K562 (cell line): ENCODE measurements around the gene KIAA2012. TPM values are rescaled to one million over a fixed set of nuclear protein-coding genes. Genes with fewer than 3 reads are reported as not detected.

Experiments used
- BHLHE40 ChIP-seq: IDR thresholded peaks from 2 replicates; pipeline ENCODE4 v1.6.1; 2011; ENCODE audit warnings: low read length, improper control_type of control experiment
- CC2D1A ChIP-seq: fragments of 450-650 bp; IDR thresholded peaks from 2 replicates; pipeline ENCODE4 v1.6.1; 2017; ENCODE audit warnings: mild to moderate bottlenecking
- GABPB2 ChIP-seq: fragments of 250-450 bp; sonication (Bioruptor Pico); conservative IDR thresholded peaks from 2 replicates; pipeline ENCODE4 v1.5.1; 2021; ENCODE audit warnings: mild to moderate bottlenecking
- HDAC2 ChIP-seq: fragments of 450-650 bp; IDR thresholded peaks from 2 replicates; pipeline ENCODE4 v1.6.1; 2016; ENCODE audit warnings: mild to moderate bottlenecking
- JUND ChIP-seq, 2 experiments: IDR thresholded peaks; 2 replicates in 1 of 2; 3 replicates in 1 of 2; pipeline ENCODE4 v1.6.1; 2011; ENCODE audit warnings: borderline replicate concordance in 2 of 2, low read depth in 2 of 2, low read length in 2 of 2, improper control_type of control experiment in 1 of 2, missing biosample characterization in 1 of 2, missing genetic modification characterization in 1 of 2, missing genetic modification reagents in 1 of 2
- NFIC ChIP-seq: fragments of 450-650 bp; IDR thresholded peaks from 2 replicates; pipeline ENCODE4 v1.6.1; 2017; ENCODE audit warnings: mild to moderate bottlenecking, inconsistent platforms
- NUFIP1 ChIP-seq: fragments of 450-650 bp; IDR thresholded peaks from 2 replicates; pipeline ENCODE4 v1.6.1; 2018; ENCODE audit not compliant: partially characterized antibody
- PHB2 ChIP-seq: fragments of 450-650 bp; IDR thresholded peaks from 2 replicates; pipeline ENCODE4 v1.6.1; 2017; ENCODE audit warnings: low read depth
- SRSF1 ChIP-seq: fragments of 200-400 bp; formaldehyde crosslinking; IDR thresholded peaks from 2 replicates; pipeline ENCODE4 v1.6.1; 2017; ENCODE audit warnings: mild to moderate bottlenecking, low read depth, low read length, moderate library complexity
- STAT5A ChIP-seq: IDR thresholded peaks from 2 replicates; pipeline ENCODE4 v1.6.1; 2012; ENCODE audit warnings: low read length, inconsistent platforms, borderline replicate concordance
- SUPT5H ChIP-seq: fragments of 450-650 bp; IDR thresholded peaks from 2 replicates; pipeline ENCODE4 v1.6.1; 2016
- TAL1 ChIP-seq: fragments of 450-650 bp; IDR thresholded peaks from 2 replicates; pipeline ENCODE4 v1.6.1; 2016; ENCODE audit warnings: mild to moderate bottlenecking
- XRCC3 ChIP-seq: fragments of 450-650 bp; IDR thresholded peaks from 2 replicates; pipeline ENCODE4 v1.6.1; 2017; ENCODE audit warnings: mild to moderate bottlenecking, moderate library complexity
- XRCC5 ChIP-seq: fragments of 200-400 bp; formaldehyde crosslinking; IDR thresholded peaks from 2 replicates; pipeline ENCODE4 v1.6.1; 2017; ENCODE audit warnings: low read depth, mild to moderate bottlenecking, low read length
- ZBTB8A ChIP-seq: fragments of 450-650 bp; IDR thresholded peaks from 2 replicates; pipeline ENCODE4 v1.6.1; 2018; ENCODE audit warnings: mild to moderate bottlenecking, moderate library complexity; ENCODE audit not compliant: partially characterized antibody
- ZNF174 ChIP-seq: fragments of 250-450 bp; sonication (Bioruptor Pico); IDR thresholded peaks from 2 replicates; pipeline ENCODE4 v1.4.0; 2020; ENCODE audit warnings: mild to moderate bottlenecking
- ZNF695 ChIP-seq: fragments of 450-650 bp; formaldehyde crosslinking; IDR thresholded peaks from 2 replicates; pipeline ENCODE4 v1.4.0; 2020; ENCODE audit warnings: mild to moderate bottlenecking, moderate library complexity
- ZNF696 ChIP-seq: fragments of 250-450 bp; sonication (Bioruptor Pico); conservative IDR thresholded peaks from 2 replicates; pipeline ENCODE4 v1.4.0; 2020; ENCODE audit warnings: mild to moderate bottlenecking, moderate library complexity
- polyA plus RNA-seq, 8 experiments: library from polyadenylated mRNA; depleted of rRNA in 4 of 8; stranded (reverse) in 5 of 8; unstranded in 3 of 8; fragments of >200 nt; fragmentation: Nextera tagmentation in 2 of 8; fragmentation: Illumina TruSeq in 1 of 8; extraction: Ambion mirVana in 2 of 8; extraction: Trizol in 1 of 8; gene quantifications; 2 replicates each; pipeline versions ENCODE4 v1.2.1 to v1.2.3, GENCODE V29; 2011 to 2014; ENCODE audit warnings: inconsistent platforms in 1 of 8, missing spikeins in 1 of 8
- total RNA-seq, 7 experiments: library from RNA; depleted of rRNA in 6 of 7; stranded (reverse); fragments of >200 nt in 6 of 7; fragmentation: Illumina TruSeq in 2 of 7; extraction: Trizol in 2 of 7; gene quantifications; 2 replicates each; pipeline versions ENCODE4 v1.2.1 to v1.2.3, GENCODE V29; 2011 to 2021; ENCODE audit warnings: low replicate concordance in 1 of 7
- TF ChIP-seq, protein P1 (sequence below): fragments of 250-450 bp; sonication (Bioruptor Pico); IDR thresholded peaks from 2 replicates; pipeline ENCODE4 v1.4.0; 2020; ENCODE audit warnings: borderline replicate concordance
- TF ChIP-seq, protein P2 (sequence below): fragments of 200-800 bp; sonication (Bioruptor generic); IDR thresholded peaks from 2 replicates; pipeline ENCODE4 v1.6.1; 2017; ENCODE audit warnings: missing genetic modification characterization, missing compliant biosample characterization
- TF ChIP-seq, protein P3 (sequence below): fragments of 200-800 bp; sonication (Bioruptor generic); IDR thresholded peaks from 2 replicates; pipeline ENCODE4 v1.6.1; 2017; ENCODE audit warnings: missing genetic modification characterization, missing compliant biosample characterization
- TF ChIP-seq, protein P4 (sequence below), 2 experiments: fragments of 450-650 bp; conservative IDR thresholded peaks; 2 replicates each; pipeline ENCODE4 v1.6.1; 2017; ENCODE audit warnings: mild to moderate bottlenecking in 2 of 2, moderate library complexity in 2 of 2
- TF ChIP-seq, protein P5 (sequence below), 3 experiments: fragments of 200-800 bp in 1 of 3; sonication (Bioruptor generic) in 1 of 3; sonication (generic) in 1 of 3; formaldehyde crosslinking in 1 of 3; IDR thresholded peaks; 2 replicates each; pipeline versions ENCODE4 v1.6.1 to v1.8.0; 2016 to 2022; ENCODE audit warnings: mild to moderate bottlenecking in 2 of 3, missing compliant biosample characterization in 2 of 3, missing genetic modification characterization in 2 of 3, missing genetic modification reagents in 1 of 3

The KIAA2012 gene
- total and polyA plus RNA-seq, 9 of the 15 experiments (the other 6 are each of a cell fraction or from before 2014, with no cell fraction given): not detected

DNA sequence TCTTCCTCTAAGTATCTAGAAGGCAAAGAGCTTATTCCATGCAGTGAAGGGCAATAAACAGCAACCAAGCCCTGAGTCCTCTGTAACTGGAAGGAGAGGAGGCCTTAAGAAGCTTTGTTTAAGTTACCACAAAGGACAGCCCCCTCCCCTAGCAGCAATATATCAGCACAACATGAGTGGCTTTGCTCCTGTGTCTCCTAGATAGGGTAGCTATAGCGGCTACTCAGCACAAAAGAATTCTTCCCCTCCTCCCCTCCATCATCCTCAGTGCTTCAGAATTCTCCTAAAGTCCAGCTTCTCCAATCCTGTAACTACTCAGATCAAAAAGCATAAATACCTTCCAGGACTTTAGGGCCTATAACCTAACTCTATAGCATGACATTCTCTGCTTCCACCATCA, 148.8 kb downstream of the KIAA2012 start (continued):
- TF ChIP-seq SRSF1 (no peak), ZNF695 (no peak), ZNF696 (CRISPR knock-in tag) (no peak), CC2D1A (no peak), STAT5A (peak; percentile 56; the same call in 1 of the 2 replicates), SUPT5H (no peak), ZBTB8A (no peak), ZNF174 (CRISPR knock-in tag) (no peak), NFIC (peak; percentile 47; the same call in 1 of the 2 replicates), PHB2 (no peak; the same call in 1 of the 2 replicates), XRCC5 (no peak), TAL1 (peak; percentile 79), JUND (IDR thresholded peaks at IDR 0.05; ENCODE audit: borderline replicate concordance, low read depth, low read length) (peak; percentile 81), JUND (tag; IDR thresholded peaks at IDR 0.05; ENCODE audit: borderline replicate concordance, low read depth, low read length) (peak; percentile 70; the same call in 1 of the 3 replicates), GABPB2 (CRISPR knock-in tag) (no peak), BHLHE40 (no peak), XRCC3 (no peak), NUFIP1 (no peak), HDAC2 (no peak)
- TF ChIP-seq, protein P1, sequence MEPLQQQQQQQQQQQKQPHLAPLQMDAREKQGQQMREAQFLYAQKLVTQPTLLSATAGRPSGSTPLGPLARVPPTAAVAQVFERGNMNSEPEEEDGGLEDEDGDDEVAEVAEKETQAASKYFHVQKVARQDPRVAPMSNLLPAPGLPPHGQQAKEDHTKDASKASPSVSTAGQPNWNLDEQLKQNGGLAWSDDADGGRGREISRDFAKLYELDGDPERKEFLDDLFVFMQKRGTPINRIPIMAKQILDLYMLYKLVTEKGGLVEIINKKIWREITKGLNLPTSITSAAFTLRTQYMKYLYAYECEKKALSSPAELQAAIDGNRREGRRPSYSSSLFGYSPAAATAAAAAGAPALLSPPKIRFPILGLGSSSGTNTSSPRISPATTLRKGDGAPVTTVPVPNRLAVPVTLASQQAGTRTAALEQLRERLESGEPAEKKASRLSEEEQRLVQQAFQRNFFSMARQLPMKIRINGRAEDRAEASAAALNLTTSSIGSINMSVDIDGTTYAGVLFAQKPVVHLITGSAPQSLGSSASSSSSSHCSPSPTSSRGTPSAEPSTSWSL: no peak
- TF ChIP-seq, protein P2, sequence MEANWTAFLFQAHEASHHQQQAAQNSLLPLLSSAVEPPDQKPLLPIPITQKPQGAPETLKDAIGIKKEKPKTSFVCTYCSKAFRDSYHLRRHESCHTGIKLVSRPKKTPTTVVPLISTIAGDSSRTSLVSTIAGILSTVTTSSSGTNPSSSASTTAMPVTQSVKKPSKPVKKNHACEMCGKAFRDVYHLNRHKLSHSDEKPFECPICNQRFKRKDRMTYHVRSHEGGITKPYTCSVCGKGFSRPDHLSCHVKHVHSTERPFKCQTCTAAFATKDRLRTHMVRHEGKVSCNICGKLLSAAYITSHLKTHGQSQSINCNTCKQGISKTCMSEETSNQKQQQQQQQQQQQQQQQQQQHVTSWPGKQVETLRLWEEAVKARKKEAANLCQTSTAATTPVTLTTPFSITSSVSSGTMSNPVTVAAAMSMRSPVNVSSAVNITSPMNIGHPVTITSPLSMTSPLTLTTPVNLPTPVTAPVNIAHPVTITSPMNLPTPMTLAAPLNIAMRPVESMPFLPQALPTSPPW (CRISPR knock-in tag): peak; percentile 57
- TF ChIP-seq, protein P3, sequence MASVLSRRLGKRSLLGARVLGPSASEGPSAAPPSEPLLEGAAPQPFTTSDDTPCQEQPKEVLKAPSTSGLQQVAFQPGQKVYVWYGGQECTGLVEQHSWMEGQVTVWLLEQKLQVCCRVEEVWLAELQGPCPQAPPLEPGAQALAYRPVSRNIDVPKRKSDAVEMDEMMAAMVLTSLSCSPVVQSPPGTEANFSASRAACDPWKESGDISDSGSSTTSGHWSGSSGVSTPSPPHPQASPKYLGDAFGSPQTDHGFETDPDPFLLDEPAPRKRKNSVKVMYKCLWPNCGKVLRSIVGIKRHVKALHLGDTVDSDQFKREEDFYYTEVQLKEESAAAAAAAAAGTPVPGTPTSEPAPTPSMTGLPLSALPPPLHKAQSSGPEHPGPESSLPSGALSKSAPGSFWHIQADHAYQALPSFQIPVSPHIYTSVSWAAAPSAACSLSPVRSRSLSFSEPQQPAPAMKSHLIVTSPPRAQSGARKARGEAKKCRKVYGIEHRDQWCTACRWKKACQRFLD: no peak
- TF ChIP-seq, protein P4, sequence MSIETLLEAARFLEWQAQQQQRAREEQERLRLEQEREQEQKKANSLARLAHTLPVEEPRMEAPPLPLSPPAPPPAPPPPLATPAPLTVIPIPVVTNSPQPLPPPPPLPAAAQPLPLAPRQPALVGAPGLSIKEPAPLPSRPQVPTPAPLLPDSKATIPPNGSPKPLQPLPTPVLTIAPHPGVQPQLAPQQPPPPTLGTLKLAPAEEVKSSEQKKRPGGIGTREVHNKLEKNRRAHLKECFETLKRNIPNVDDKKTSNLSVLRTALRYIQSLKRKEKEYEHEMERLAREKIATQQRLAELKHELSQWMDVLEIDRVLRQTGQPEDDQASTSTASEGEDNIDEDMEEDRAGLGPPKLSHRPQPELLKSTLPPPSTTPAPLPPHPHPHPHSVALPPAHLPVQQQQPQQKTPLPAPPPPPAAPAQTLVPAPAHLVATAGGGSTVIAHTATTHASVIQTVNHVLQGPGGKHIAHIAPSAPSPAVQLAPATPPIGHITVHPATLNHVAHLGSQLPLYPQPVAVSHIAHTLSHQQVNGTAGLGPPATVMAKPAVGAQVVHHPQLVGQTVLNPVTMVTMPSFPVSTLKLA (conservative IDR thresholded peaks at IDR 0.05): peak in 1 of 2 experiments; percentile 36; a peak in 1 of 4 replicates
- TF ChIP-seq, protein P5, sequence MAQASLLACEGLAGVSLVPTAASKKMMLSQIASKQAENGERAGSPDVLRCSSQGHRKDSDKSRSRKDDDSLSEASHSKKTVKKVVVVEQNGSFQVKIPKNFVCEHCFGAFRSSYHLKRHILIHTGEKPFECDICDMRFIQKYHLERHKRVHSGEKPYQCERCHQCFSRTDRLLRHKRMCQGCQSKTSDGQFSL (CRISPR knock-in tag; IDR thresholded peaks at IDR 0.05): no peak
- TF ChIP-seq, protein P5 (tag; IDR thresholded peaks at IDR 0.05): no peak
